Endothelial cell of hepatic sinusoid (primary cell): ENCODE data around the gene LSM2.
"Not testable (repeated sequence)": the region's sequence is repeated elsewhere in the genome, so short reads cannot be mapped to it uniquely, and the experiment has no call there.

Experiments used
- in situ Hi-C: cut with HindIII; loops from 2 replicates; pipeline ENCODE4 v1.10.0; 2017; ENCODE audit warnings: low sequenced_read_pairs

The LSM2 gene

DNA sequence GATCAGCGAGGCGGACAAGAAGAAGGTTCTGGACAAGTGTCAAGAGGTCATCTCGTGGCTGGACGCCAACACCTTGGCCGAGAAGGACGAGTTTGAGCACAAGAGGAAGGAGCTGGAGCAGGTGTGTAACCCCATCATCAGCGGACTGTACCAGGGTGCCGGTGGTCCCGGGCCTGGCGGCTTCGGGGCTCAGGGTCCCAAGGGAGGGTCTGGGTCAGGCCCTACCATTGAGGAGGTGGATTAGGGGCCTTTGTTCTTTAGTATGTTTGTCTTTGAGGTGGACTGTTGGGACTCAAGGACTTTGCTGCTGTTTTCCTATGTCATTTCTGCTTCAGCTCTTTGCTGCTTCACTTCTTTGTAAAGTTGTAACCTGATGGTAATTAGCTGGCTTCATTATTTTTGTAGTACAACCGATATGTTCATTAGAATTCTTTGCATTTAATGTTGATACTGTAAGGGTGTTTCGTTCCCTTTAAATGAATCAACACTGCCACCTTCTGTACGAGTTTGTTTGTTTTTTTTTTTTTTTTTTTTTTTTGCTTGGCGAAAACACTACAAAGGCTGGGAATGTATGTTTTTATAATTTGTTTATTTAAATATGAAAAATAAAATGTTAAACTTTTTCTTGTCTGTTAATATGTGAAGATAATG lies 23.0 kb upstream of the LSM2 start:
- in situ Hi-C loops, result no loop called here

DNA sequence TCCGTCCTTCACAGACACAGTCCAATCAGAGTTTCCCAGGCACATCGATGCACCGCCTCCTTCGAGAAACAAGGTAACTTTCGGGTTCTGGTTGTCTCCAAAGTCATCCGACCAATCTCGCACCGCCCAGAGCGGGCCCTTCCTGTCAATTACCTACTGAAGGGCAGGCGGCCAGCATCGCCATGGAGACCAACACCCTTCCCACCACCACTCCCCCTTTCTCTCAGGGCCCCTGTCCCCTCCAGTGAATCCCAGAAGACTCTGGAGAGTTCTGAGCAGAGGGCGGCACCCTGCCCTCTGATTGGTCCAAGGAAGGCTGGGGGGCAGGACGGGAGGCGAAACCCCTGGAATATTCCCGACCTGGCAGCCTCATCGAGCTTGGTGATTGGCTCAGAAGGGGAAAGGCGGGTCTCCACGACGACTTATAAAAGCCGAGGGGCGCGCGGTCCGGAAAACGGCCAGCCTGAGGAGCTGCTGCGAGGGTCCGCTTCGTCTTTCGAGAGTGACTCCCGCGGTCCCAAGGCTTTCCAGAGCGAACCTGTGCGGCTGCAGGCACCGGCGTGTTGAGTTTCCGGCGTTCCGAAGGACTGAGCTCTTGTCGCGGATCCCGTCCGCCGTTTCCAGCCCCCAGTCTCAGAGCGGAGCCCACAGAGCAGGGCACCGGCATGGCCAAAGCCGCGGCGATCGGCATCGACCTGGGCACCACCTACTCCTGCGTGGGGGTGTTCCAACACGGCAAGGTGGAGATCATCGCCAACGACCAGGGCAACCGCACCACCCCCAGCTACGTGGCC lies 20.7 kb upstream of the LSM2 start, which contains the start of gene HSPA1B:
Gene HSPA1B, plus strand, starts transcription at position 453 of the 794 bp plus-strand sequence. Its CDS starts 213 bp downstream, at position 666.
- in situ Hi-C loops, result no loop called here

DNA sequence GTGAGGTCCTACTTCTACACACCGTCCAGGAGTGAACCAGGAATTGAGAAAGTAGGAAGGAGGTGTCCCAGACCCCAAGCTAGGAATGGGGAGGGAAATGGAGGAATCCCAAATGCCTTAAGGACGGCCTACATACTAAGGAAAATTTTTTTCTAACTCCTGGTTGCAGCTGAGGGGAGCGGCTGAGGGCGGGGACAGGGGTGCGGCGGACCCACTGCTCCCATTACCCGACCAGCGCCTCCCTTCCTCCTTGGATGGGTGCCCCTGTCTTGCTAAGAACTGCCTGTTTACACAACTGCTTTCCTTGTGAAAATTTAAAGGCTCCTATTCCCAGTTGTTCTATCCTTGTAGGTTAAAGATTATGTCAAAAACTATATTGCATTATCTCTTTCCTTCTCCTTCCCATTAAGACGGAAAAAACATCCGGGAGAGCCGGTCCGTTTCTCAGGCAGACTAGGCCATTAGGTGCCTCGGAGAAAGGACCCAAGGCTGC lies 20.1 kb upstream of the LSM2 start:
- in situ Hi-C loops, result no loop called here

DNA sequence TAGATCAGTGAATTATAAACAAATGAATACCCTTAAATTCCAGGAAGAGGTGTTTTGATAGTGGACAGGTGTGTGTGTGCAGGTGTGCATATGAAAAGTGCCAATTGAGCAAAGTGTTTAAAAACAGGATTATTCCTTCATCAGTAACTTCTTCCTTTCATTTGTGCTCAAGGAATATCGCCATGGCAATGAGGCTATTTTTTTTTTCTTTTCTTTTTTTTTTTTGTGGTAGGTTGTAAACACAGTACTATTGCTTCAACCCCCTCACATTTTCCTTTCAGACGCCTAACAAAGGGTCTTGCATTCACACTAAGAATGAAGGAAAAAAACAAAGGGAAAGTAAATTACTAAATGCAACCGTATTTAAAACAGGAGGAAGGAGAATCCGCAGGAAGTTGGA lies 18.8 kb upstream of the LSM2 start:
- in situ Hi-C loops, result no loop called here

DNA sequence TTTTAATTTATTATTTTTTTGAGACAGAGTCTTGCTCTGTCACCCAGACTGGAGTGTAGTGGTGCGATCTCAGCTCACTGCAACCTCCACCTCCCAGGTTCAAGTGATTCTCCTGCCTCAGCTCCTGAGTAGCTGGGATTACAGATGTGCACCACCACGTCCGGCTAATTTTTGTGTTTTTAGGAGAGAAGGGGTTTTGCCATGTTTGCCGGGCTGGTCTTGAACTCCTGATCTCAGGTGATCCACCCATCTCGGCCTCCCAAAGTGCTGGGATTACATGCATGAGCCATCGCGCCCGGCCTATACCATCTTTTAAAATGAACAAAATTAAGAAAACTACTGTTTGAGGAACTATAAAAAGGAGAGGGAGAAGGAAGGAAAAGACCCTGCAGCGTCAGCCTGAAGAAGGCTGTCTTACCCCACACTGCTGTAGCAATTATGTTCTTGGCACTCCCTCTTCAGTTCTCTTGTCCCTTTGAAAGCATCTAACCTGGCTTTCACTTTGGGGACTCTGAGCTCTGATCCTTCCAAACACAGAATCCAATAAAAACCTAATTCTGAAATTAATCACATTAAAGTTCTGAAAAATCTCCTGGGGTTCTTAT lies 16.9 kb upstream of the LSM2 start:
- in situ Hi-C loops, result not testable (repeated sequence)

DNA sequence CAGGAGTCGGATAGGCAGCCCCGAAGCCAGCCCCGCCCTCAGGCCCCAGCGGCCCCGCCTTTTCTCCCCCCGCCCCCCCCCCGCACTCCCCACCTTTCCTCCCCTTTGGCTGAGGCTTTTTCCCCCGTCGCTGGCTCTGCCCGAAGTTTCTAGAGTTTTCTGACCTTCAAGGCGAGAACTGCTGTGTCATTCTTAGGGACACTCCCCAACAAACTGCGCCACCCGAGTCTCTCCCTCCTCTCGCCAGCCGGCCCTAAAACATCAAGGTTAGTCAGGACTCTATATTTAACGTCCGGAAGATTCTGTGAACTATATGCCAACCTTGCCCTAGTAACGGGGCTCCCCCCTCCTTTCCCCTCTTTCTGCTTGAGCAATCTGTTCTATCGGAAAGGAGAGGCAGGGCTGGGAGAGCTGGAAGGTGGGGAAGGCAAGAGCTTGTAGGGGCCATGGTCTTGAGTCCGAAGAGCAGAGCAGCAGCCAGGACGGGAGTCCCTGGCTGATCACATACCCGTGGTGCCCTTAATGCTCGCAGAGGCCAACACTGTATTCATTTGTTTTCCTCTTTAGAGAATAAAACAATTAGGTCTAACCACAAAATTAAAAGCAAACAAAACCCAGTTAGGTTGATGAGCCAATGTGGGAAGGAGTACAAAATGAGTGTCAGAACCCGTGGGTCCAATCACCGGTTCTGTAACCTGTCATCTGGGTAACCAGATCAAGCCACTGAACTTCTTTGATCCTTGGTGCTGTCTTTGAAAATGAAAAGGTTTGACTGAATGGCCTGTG lies 15.5 kb upstream of the LSM2 start:
- in situ Hi-C loops, result no loop called here

DNA sequence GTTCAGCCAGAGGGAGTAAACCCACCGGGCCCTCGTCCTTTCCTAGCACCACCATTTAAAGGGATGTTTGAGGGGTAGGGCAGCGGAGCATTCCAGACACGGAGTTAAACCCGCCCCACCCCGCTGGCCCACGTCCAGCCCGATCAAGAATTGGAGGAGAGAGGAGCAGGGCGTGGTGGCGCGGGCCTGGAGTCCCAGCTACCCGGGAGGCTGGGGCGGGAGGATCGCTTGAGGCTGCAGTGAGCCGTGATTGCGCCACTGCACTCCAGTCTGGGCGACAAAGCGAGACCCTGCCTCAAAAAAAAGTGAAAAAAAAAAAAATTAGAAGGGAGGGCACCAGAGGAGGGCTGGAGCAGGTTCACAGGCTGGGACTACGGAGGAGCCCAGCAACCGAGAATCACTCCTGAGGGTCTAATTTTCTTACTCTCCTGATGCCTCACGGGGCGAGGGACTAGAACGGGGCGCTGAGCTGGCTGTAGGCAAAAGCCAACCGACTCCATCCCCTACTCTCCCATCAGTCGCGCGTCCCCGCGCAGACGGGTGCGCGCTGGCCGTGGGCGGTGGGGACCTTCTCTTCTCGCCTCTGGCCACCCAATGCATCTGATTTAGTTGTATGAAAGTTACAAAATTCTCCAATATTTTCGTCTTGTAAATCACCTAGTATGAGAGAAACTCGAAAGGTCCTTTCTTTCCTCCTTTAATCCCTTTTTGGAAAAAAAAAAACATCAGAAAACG lies 14.7 kb upstream of the LSM2 start:
- in situ Hi-C loops, result no loop called here

DNA sequence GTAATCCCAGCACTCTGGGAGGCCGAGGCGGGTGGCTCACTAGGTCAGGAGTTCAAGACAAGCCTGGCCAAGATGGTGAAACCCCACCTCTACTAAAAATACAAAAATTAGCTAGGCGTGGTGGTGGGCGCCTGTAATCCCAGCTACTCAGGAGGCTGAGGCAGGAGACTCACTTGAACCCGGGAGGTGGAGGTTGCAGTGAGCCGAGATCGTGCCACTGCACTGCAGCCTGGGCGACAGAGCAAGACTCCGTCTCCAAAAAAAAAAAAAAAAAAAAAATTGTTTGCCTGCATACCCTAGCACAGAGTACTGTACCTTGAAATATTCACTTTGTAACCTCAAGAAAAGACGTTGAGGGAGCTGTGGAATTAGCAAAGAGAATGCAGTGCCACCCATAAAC lies 13.6 kb upstream of the LSM2 start:
- in situ Hi-C loops, result not testable (repeated sequence)

DNA sequence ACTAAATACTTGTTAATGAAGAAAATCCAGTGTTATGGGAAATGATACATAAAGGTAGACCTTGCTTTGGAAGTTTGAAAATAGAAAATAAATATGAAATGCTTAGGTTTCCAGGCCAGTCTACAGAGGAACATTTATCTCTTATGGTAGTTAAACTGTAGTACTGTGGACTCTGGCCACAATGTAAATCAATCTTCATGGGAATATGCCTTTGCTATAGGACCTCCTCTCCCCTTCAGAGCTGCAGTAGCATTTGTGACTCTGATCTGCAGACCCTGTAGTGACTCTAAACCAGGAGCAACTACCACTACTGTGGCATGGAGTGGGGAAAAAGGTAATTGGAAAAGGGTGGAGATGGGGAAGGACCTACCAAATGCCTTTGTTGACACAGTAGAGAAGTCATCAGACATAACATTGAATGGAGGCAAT lies 13.1 kb upstream of the LSM2 start:
- in situ Hi-C loops, result no loop called here

DNA sequence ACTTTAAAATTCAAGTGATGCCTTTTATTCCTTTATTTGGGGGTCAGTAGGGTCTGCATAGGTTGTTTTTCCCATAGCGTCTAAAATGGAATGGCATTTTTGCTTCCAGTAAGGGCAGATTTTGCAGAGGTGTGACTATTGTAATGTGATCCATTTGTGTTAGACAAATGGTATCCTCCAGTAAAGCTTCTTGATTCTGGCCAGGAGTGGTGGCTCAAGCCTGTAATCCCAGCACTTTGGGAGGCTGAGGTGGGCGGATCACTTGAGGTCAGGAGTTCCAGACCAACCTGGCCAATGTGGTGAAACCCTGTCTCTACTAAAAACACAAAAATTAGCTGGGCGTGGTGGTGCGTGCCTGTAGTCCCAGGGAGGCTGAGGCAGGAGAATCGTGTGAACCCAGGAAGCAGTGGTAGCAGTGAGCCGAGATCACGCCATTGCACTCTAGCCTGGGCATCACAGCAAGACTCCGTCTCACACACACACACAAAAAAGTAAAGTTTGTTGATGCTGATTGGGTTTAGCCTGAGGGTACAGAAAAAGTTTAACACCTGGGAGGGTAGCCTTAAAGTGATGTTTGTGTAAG lies 11.3 kb upstream of the LSM2 start:
- in situ Hi-C loops, result not testable (repeated sequence)

DNA sequence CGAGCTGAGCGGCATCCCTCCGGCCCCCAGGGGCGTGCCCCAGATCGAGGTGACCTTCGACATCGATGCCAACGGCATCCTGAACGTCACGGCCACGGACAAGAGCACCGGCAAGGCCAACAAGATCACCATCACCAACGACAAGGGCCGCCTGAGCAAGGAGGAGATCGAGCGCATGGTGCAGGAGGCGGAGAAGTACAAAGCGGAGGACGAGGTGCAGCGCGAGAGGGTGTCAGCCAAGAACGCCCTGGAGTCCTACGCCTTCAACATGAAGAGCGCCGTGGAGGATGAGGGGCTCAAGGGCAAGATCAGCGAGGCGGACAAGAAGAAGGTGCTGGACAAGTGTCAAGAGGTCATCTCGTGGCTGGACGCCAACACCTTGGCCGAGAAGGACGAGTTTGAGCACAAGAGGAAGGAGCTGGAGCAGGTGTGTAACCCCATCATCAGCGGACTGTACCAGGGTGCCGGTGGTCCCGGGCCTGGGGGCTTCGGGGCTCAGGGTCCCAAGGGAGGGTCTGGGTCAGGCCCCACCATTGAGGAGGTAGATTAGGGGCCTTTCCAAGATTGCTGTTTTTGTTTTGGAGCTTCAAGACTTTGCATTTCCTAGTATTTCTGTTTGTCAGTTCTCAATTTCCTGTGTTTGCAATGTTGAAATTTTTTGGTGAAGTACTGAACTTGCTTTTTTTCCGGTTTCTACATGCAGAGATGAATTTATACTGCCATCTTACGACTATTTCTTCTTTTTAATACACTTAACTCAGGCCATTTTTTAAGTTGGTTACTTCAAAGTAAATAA lies 10.6 kb upstream of the LSM2 start:
- in situ Hi-C loops, result not testable (repeated sequence)

DNA sequence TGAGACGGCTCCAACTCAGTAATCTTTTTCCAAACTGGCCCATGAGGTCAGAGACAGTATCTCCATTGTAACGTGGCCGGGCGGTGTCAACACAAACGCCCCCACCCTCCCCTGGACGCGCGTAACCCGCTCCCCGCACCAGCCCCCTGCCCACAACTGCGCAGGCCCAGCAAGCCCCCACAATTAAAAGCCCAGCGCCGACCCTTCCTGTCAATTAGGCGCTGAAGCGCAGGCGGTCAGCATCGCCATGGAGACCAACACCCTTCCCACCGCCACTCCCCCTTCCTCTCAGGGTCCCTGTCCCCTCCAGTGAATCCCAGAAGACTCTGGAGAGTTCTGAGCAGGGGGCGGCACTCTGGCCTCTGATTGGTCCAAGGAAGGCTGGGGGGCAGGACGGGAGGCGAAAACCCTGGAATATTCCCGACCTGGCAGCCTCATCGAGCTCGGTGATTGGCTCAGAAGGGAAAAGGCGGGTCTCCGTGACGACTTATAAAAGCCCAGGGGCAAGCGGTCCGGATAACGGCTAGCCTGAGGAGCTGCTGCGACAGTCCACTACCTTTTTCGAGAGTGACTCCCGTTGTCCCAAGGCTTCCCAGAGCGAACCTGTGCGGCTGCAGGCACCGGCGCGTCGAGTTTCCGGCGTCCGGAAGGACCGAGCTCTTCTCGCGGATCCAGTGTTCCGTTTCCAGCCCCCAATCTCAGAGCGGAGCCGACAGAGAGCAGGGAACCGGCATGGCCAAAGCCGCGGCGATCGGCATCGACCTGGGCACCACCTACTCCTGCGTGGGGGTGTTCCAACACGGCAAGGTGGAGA lies 8.5 kb upstream of the LSM2 start, which contains the start of the genes HSPA1A and HSPA1L:
Gene HSPA1A, plus strand, starts transcription at position 519 of the 814 bp plus-strand sequence. Its CDS starts 214 bp downstream, at position 733.
Gene HSPA1L, minus strand, starts transcription at position 259 of the 814 bp plus-strand sequence. CDS start 3,311 bp downstream, outside the sequence.
- in situ Hi-C loops, result no loop called here

DNA sequence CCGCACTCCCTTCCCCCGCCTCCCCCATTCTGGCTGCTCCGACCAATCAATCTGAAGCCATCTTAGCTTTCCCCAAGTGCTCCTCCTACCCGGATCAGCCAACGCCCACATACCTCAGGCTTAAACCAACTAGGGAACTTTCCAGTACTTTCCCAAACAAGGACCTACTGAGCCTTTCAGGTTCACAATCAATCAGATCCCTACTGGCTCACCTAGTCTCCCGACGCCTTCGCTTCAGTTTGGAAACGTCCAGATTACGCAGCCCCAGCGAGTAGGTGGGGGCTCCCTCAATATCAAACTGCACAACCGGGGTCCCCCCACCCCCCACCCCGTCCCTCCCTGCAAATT lies 7.9 kb upstream of the LSM2 start:
- in situ Hi-C loops, result no loop called here

DNA sequence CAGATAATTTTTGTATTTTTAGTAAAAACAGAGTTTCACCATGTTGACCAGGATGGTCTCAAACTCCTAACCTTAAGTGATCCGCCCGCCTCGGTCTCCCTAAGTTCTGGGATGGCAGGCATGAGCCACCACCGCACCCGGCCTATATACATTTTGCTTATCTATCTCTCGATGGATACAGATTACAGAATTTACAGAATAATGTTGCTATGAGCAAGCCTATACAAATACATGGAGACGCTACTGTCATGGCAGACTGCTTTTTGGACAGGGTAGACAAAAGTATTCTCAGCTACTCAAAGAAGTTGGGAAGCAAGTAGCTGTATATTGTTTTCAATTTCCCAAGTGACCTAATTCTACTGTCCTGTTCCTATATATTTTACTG lies 6.7 kb upstream of the LSM2 start:
- in situ Hi-C loops, result no loop called here

DNA sequence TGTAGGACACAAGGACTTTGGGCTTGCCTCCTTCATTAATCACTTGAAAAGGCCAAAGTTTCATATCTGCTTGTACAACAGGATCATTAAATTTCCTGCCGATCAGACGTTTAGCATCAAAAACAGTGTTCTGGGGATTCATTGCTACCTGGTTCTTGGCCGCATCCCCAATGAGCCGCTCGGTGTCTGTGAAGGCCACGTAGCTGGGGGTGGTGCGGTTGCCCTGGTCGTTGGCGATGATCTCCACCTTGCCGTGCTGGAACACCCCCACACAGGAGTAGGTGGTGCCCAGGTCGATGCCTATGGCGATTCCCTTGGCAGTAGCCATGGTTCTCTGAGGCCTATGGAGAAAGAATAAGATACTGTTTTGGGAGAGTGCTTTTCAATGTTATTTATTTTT lies 4.9 kb upstream of the LSM2 start:
- in situ Hi-C loops, result no loop called here

DNA sequence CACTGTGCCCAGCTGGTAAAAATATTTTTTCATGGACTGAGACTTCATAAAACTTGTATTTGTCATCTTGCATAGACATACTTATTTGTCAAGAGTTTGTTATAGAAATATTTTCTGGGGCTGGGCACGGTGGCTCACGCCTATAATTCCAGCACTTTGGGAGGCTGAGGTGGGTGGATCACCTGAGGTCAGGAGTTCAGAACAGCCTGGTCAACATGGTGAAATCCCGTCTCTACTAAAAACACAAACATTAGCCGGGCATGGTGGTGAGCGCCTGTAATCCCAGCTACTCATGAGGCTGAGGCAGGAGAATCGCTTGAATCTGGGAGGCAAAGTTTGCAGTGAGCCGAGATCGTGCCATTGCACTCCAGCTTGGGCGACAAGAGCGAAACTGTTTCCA lies 1.8 kb upstream of the LSM2 start:
- in situ Hi-C loops, result loop anchor here (5.0 kb wide), 1 partner anchor 36 kb away; no protein-coding TSS in a partner anchor

DNA sequence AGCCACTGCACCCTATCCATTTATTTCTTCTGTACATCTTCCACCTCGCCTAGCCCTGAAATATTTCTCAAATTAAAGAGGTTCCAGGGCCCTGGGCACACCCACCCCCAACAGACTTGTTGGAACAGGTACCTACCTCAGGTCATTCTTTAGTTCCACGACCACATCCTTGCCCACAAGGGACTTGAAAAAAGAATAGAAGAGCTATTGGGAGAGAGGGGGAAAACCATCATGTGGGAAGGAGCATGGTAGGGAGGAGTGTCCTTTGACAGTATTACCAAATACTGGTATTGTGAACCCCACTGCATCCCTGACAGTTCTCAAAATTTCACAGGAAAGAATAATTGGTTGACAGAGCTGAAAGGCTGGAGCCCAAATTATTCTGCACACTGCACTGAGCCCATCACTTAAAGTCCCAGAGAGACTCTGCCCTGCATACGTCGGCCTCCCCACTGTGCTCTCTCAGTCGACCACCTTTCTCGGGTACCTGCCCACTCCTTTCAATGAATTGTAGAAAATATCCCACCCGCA lies 762 bp downstream of the LSM2 start:
- in situ Hi-C loops, result loop anchor here (5.0 kb wide), 1 partner anchor 34 kb away; no protein-coding TSS in a partner anchor
